T-cell (primary cell): ENCODE data around the gene LDHAL6B. TPM values are rescaled to one million over a fixed set of nuclear protein-coding genes. Genes with fewer than 3 reads are reported as not detected.

ENCODE experiments used
- ATAC-seq, 4 experiments: fragments of 200-7000 bp in 3 of 4; fragments of 150-1000 bp in 1 of 4; cut with Tn5 transposase; replicated peaks in 1 of 4; 1 replicate in 3 of 4; 2 replicates in 1 of 4; pipeline ENCODE4 v1.10.0; 2021; ENCODE audit warnings: moderate library complexity in 3 of 4, mild to moderate bottlenecking in 2 of 4, moderate number of reproducible peaks in 1 of 4
- CTCF ChIA-PET, 2 donors: fragments of 300-600 bp; sonication (Branson Sonifier 250); formaldehyde crosslinking; loops; one replicate each; lab custom pipeline; 2022; ENCODE audit warnings: antibody characterized with exemption in 2 of 2; lab: Charles Lee
- POLR2A ChIA-PET, 2 donors: fragments of 300-600 bp; sonication (Branson Sonifier 250); formaldehyde crosslinking; loops; one replicate each; lab custom pipeline; 2022; ENCODE audit warnings: antibody characterized with exemption in 2 of 2; lab: Charles Lee
- DNase-seq, 35 experiments: peaks; one replicate each; pipeline versions ENCODE4 v3.0.0 to v3.0.0-alpha.2; 2013 to 2023
- H3K27ac ChIP-seq: one replicate; pipeline ENCODE4 v1.5.1; 2013; ENCODE audit warnings: low read length
- H3K27me3 ChIP-seq, 2 experiments: replicated peaks in 1 of 2; 1 replicate in 1 of 2; 2 replicates in 1 of 2; pipeline versions ENCODE4 v1.6.1 to v1.7.0; 2013; ENCODE audit warnings: low read length in 1 of 2, mixed read lengths in 1 of 2; ENCODE audit not compliant: control insufficient read depth in 2 of 2, insufficient read depth in 2 of 2; ENCODE audit errors: extremely low read depth in 1 of 2
- H3K36me3 ChIP-seq, 2 donors: 1 replicate in 1 of 2; 2 replicates in 1 of 2; pipeline versions ENCODE4 v1.6.1 to v1.7.0; 2013; ENCODE audit warnings: low read length in 1 of 2; ENCODE audit not compliant: control insufficient read depth in 2 of 2, insufficient read depth in 1 of 2; ENCODE audit errors: extremely low read depth in 1 of 2
- H3K4me1 ChIP-seq, 2 experiments: 1 replicate in 1 of 2; 2 replicates in 1 of 2; pipeline versions ENCODE4 v1.6.1 to v1.7.0; 2013; ENCODE audit warnings: low read length in 2 of 2, mixed read lengths in 1 of 2; ENCODE audit not compliant: insufficient read depth in 2 of 2, control insufficient read depth in 1 of 2; ENCODE audit errors: extremely low read depth in 1 of 2
- H3K4me3 ChIP-seq, 2 donors: 1 replicate in 1 of 2; 2 replicates in 1 of 2; pipeline versions ENCODE4 v1.5.1 to v1.7.0; 2013; ENCODE audit warnings: mild to moderate bottlenecking in 2 of 2, low read length in 1 of 2, moderate library complexity in 1 of 2; ENCODE audit not compliant: control insufficient read depth in 1 of 2; ENCODE audit errors: extremely low read depth in 1 of 2
- H3K9me3 ChIP-seq: 2 replicates; pipeline ENCODE4 v1.7.0; 2013
- H3K27ac Mint-ChIP-seq, 2 donors: one replicate each; pipeline ENCODE4 v1.8.0; 2020 to 2021; ENCODE audit warnings: mild to moderate bottlenecking in 2 of 2, mixed read lengths in 2 of 2
- H3K27me3 Mint-ChIP-seq, 2 donors: one replicate each; pipeline ENCODE4 v1.8.0; 2021 to 2022; ENCODE audit warnings: mixed read lengths in 2 of 2
- H3K36me3 Mint-ChIP-seq: one replicate; pipeline ENCODE4 v1.8.0; 2021; ENCODE audit warnings: mixed read lengths
- H3K4me1 Mint-ChIP-seq, 3 donors: one replicate each; pipeline ENCODE4 v1.8.0; 2020 to 2022; ENCODE audit warnings: mixed read lengths in 3 of 3, mild to moderate bottlenecking in 1 of 3
- H3K4me3 Mint-ChIP-seq, 3 donors: one replicate each; pipeline ENCODE4 v1.8.0; 2020 to 2022; ENCODE audit warnings: mild to moderate bottlenecking in 3 of 3, mixed read lengths in 3 of 3, moderate library complexity in 3 of 3
- H3K9me3 Mint-ChIP-seq, 3 donors: one replicate each; pipeline ENCODE4 v1.8.0; 2020 to 2022; ENCODE audit warnings: mixed read lengths in 3 of 3
- WGBS: methylation state at CpG from one replicate; pipeline ENCODE4 v1.1.5; 2013; ENCODE audit warnings: missing lambda C conversion rate; ENCODE audit not compliant: insufficient coverage; 5-methylcytosine and 5-hydroxymethylcytosine counted together
- total RNA-seq, 35 experiments: library from RNA in 6 of 35; stranded (reverse) in 6 of 35; fragments of 120-200 nt in 1 of 35; gene quantifications; one replicate each; pipeline versions ENCODE4 v1.2.1 to v1.2.4 and lab custom pipeline; 2013 to 2026

LDHAL6B gene
- total RNA-seq, 5 donors from 2014 or later (not counting 1 experiment from before 2014, with no cell fraction given): not detected

- Histone ChIP-seq H3K4me1 (no peaks in the 10 kb centered on the region), H3K4me3 (no peak overlapping the region), H3K27me3 (no peaks in the 10 kb centered on the region), H3K36me3 (no peaks in the 10 kb centered on the region), H3K9me3 (no peaks in the 10 kb centered on the region), H3K27ac (no peak overlapping the region)
- no CpG with 5 or more reads among the region's 3 CpGs for WGBS
- Mint-ChIP-seq H3K4me1 (no peaks in the 10 kb centered on the region), H3K27ac (no peak overlapping the region), H3K9me3 (no peaks in the 10 kb centered on the region), H3K27me3 (no peaks in the 10 kb centered on the region), H3K4me3 (no peak overlapping the region), H3K36me3 (no peaks in the 10 kb centered on the region)
- ChIA-PET CTCF (no interaction called here), POLR2A (no interaction called here)
- ATAC-seq (no peak), DNase-seq (no peak)
Observed at GRCh38 chr15:59203657-59204056, 3.0 kb upstream of the LDHAL6B start.

GRCh38 chr15:59205839-59206622, 612 bp upstream of the LDHAL6B start:
- Histone ChIP-seq H3K27me3 (no peaks in the 10 kb centered on the region), H3K27ac (no peak overlapping the region), H3K4me3 (no peak overlapping the region), H3K36me3 (no peaks in the 10 kb centered on the region), H3K9me3 (no peaks in the 10 kb centered on the region), H3K4me1 (no peaks in the 10 kb centered on the region)
- DNase-seq: no peak
- CTCF ChIA-PET: interaction anchor here in 1 of 2 donors (0.6 kb wide), 1 partner anchor 1863 kb away, joined by 3 read pairs; no protein-coding TSS in a partner anchor
- H3K27me3 Mint-ChIP-seq: no peaks in the 10 kb centered on the region
- POLR2A ChIA-PET: no interaction called here
- H3K9me3 Mint-ChIP-seq: no peaks in the 10 kb centered on the region
- 91% methylated on average over 7 of the region's 9 CpGs for WGBS
- no peaks in the 10 kb centered on the region for H3K4me1 Mint-ChIP-seq
- no peak for ATAC-seq
- H3K27ac Mint-ChIP-seq: no peak overlapping the region
- H3K36me3 Mint-ChIP-seq: no peaks in the 10 kb centered on the region
- H3K4me3 Mint-ChIP-seq: no peak overlapping the region

- no peaks in the 10 kb centered on the region for H3K36me3 Mint-ChIP-seq
- H3K9me3 ChIP-seq: no peaks in the 10 kb centered on the region
- H3K27me3 ChIP-seq: peaks cover 0 to 4% of the 10 kb centered on the region in 2 experiments
- H3K27ac Mint-ChIP-seq: no peak overlapping the region
- no peaks in the 10 kb centered on the region for H3K4me1 ChIP-seq
- DNase-seq (no peak), ATAC-seq (no peak)
- CTCF ChIA-PET: no interaction called here
- no peak overlapping the region for H3K4me3 ChIP-seq
- peaks cover 5 to 10% of the 10 kb centered on the region in 2 donors for H3K27me3 Mint-ChIP-seq
- no peak overlapping the region for H3K4me3 Mint-ChIP-seq
- H3K36me3 ChIP-seq: no peaks in the 10 kb centered on the region
- POLR2A ChIA-PET: no interaction called here
- no peaks in the 10 kb centered on the region for H3K9me3 Mint-ChIP-seq
- no peaks in the 10 kb centered on the region for H3K4me1 Mint-ChIP-seq
- no peak overlapping the region for H3K27ac ChIP-seq
- WGBS: 94% methylated on average over 7 of the region's 7 CpGs
Observed at GRCh38 chr15:59208613-59209249, 2.1 kb downstream of the LDHAL6B start.

- no peaks in the 10 kb centered on the region for H3K9me3 ChIP-seq
- peaks cover 5 to 19% of the 10 kb centered on the region in 2 donors for H3K27me3 Mint-ChIP-seq
- H3K36me3 Mint-ChIP-seq: no peaks in the 10 kb centered on the region
- CTCF ChIA-PET: no interaction called here
- no peaks in the 10 kb centered on the region for H3K4me1 ChIP-seq
- H3K27ac Mint-ChIP-seq: no peak overlapping the region
- H3K4me3 ChIP-seq: no peak overlapping the region
- H3K9me3 Mint-ChIP-seq: no peaks in the 10 kb centered on the region
- POLR2A ChIA-PET: no interaction called here
- H3K27ac ChIP-seq: no peak overlapping the region
- DNase-seq (no peak), ATAC-seq (no peak)
- no peaks in the 10 kb centered on the region for H3K36me3 ChIP-seq
- H3K27me3 ChIP-seq: peaks cover 0 to 4% of the 10 kb centered on the region in 2 experiments
- 86% methylated on average over 1 of the region's 2 CpGs for WGBS
- no peaks in the 10 kb centered on the region for H3K4me1 Mint-ChIP-seq
- no peak overlapping the region for H3K4me3 Mint-ChIP-seq
Observed at GRCh38 chr15:59210186-59210585, 3.5 kb downstream of the LDHAL6B start.

- CTCF ChIA-PET: no interaction called here
Observed at GRCh38 chr15:59216911-59217310, 10.3 kb downstream of the LDHAL6B start.

GRCh38 chr15:59217876-59218498, 11.3 kb downstream of the LDHAL6B start:
- 93% methylated on average over 10 of the region's 14 CpGs for WGBS
- ATAC-seq (no peak), DNase-seq (no peak)
- Mint-ChIP-seq H3K9me3 (no peaks in the 10 kb centered on the region), H3K4me3 (no peak overlapping the region), H3K36me3 (no peaks in the 10 kb centered on the region), H3K27me3 (peaks cover 1 to 12% of the 10 kb centered on the region in 2 donors), H3K4me1 (no peaks in the 10 kb centered on the region), H3K27ac (no peak overlapping the region)
- ChIA-PET POLR2A (no interaction called here), CTCF (interaction anchor here in 1 of 2 donors (0.6 kb wide), 1 partner anchor 135 kb away, joined by 5 read pairs; no protein-coding TSS in a partner anchor)
- Histone ChIP-seq H3K4me1 (no peaks in the 10 kb centered on the region), H3K36me3 (no peaks in the 10 kb centered on the region), H3K27me3 (peaks cover 0 to 8% of the 10 kb centered on the region in 2 experiments), H3K27ac (no peak overlapping the region), H3K4me3 (no peak overlapping the region), H3K9me3 (no peaks in the 10 kb centered on the region)

More at GRCh38 chr15:59216911-59217310, 10.3 kb downstream of the LDHAL6B start:
- POLR2A ChIA-PET: interaction anchor here in 1 of 2 donors (0.6 kb wide), 1 partner anchor 15 kb away, joined by 6 read pairs; no protein-coding TSS in a partner anchor
- Histone ChIP-seq H3K4me3 (no peak overlapping the region), H3K36me3 (no peaks in the 10 kb centered on the region), H3K27me3 (peaks cover 0 to 8% of the 10 kb centered on the region in 2 experiments), H3K9me3 (no peaks in the 10 kb centered on the region), H3K27ac (no peak overlapping the region), H3K4me1 (no peaks in the 10 kb centered on the region)
- ATAC-seq (no peak), DNase-seq (no peak)
- no peaks in the 10 kb centered on the region for H3K9me3 Mint-ChIP-seq
- H3K27ac Mint-ChIP-seq: no peak overlapping the region
- no CpG with 5 or more reads among the region's 5 CpGs for WGBS
- H3K27me3 Mint-ChIP-seq: peaks cover 6 to 17% of the 10 kb centered on the region in 2 donors
- H3K4me1 Mint-ChIP-seq: no peaks in the 10 kb centered on the region
- no peak overlapping the region for H3K4me3 Mint-ChIP-seq
- no peaks in the 10 kb centered on the region for H3K36me3 Mint-ChIP-seq
